ENCODE data around the gene TRAK1. TPM values are rescaled to one million over a fixed set of nuclear protein-coding genes. Genes with fewer than 3 reads are reported as not detected.

TRAK1 gene
- total RNA-seq, 1 donor from 2014 or later: 49.2 TPM

DNA sequence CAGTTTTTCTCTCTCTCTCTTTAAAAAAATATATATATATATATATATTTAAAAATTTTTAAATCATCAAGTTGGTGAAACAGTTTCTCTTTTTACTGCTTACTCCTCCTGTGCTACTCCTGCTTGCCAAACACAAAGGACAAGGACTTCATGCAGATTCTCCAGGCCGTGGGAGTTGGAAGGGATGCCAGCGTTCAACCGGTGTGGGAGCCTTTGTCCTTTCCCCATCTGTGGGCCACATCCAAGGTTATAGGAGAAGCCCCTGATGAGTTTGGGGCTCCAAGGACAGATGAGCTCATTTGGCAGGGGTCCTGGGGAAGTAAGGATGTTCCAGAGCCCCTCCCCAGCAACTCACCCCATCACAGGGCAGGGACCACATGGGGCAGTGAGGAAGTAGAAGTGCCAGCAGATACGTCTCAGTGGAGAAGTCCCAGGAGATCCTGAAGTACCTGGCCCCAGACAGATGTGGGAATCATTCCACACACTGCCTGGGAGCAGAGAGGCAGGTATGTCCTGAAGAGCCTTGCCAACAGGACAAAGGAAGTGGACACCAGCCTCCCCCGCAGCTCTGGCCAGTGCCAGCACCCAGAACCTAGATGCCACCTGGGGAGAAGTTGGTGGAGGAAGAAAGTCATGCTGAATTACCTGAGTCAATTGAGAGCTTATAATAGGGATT is 138.2 kb downstream of the TRAK1 start:
- H3K36me3 Mint-ChIP-seq: peaks cover 7% of the 10 kb centered on the region
- peaks cover 4% of the 10 kb centered on the region for H3K27me3 Mint-ChIP-seq
- no peaks in the 10 kb centered on the region for H3K9me3 Mint-ChIP-seq
- DNase-seq (ENCODE audit: extremely low spot score, unreplicated experiment): no peak
- H3K4me1 Mint-ChIP-seq (ENCODE audit: unreplicated experiment): no peaks in the 10 kb centered on the region
- TF ChIP-seq, protein P1, sequence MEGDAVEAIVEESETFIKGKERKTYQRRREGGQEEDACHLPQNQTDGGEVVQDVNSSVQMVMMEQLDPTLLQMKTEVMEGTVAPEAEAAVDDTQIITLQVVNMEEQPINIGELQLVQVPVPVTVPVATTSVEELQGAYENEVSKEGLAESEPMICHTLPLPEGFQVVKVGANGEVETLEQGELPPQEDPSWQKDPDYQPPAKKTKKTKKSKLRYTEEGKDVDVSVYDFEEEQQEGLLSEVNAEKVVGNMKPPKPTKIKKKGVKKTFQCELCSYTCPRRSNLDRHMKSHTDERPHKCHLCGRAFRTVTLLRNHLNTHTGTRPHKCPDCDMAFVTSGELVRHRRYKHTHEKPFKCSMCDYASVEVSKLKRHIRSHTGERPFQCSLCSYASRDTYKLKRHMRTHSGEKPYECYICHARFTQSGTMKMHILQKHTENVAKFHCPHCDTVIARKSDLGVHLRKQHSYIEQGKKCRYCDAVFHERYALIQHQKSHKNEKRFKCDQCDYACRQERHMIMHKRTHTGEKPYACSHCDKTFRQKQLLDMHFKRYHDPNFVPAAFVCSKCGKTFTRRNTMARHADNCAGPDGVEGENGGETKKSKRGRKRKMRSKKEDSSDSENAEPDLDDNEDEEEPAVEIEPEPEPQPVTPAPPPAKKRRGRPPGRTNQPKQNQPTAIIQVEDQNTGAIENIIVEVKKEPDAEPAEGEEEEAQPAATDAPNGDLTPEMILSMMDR (conservative IDR thresholded peaks at IDR 0.05): no peak
- H3K4me3 Mint-ChIP-seq: no peak overlapping the region
- no peak overlapping the region for H3K27ac Mint-ChIP-seq

- Mint-ChIP-seq H3K36me3 (peaks cover 5% of the 10 kb centered on the region), H3K9me3 (no peaks in the 10 kb centered on the region), H3K4me1 (ENCODE audit: unreplicated experiment) (no peaks in the 10 kb centered on the region), H3K27me3 (peaks cover 11% of the 10 kb centered on the region), H3K27ac (no peak overlapping the region), H3K4me3 (no peak overlapping the region)
- no peak for DNase-seq (ENCODE audit: extremely low spot score, unreplicated experiment)
- TF ChIP-seq, protein P1 (conservative IDR thresholded peaks at IDR 0.05): peak; percentile 76
Observed at GRCh38 chr3:42229942-42230688, 139.0 kb downstream of the TRAK1 start.

- DNase-seq (ENCODE audit: extremely low spot score, unreplicated experiment): no peak
- Mint-ChIP-seq H3K27ac (no peak overlapping the region), H3K27me3 (peaks cover 16% of the 10 kb centered on the region), H3K36me3 (no peaks in the 10 kb centered on the region), H3K4me1 (ENCODE audit: unreplicated experiment) (no peaks in the 10 kb centered on the region), H3K9me3 (no peaks in the 10 kb centered on the region), H3K4me3 (no peak overlapping the region)
- TF ChIP-seq, protein P1 (conservative IDR thresholded peaks at IDR 0.05): no peak
Observed at GRCh38 chr3:42230860-42231259, 139.7 kb downstream of the TRAK1 start.

DNA sequence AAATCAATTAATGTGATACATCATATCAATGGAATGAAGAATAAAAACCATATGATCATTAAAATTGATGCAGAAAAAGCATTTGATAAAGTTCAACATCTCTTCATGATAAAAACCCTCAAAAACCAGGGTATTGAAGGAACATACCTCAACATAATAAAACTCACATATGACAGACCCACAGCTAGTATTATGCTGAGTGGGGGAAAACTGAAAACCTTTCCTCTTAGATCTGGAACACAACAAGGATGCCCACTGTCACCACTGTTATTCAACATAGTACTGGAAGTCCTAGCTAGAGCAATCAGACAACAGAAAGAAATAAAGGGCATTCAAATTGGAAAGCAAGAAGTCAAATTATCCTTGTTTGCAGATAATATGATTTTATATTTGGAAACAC is 144.4 kb downstream of the TRAK1 start:
- no peaks in the 10 kb centered on the region for H3K36me3 Mint-ChIP-seq
- H3K4me3 Mint-ChIP-seq: no peak overlapping the region
- no peak for DNase-seq (ENCODE audit: extremely low spot score, unreplicated experiment)
- no peaks in the 10 kb centered on the region for H3K4me1 Mint-ChIP-seq (ENCODE audit: unreplicated experiment)
- peaks cover 22% of the 10 kb centered on the region for H3K27me3 Mint-ChIP-seq
- H3K9me3 Mint-ChIP-seq: no peaks in the 10 kb centered on the region
- TF ChIP-seq, protein P1 (conservative IDR thresholded peaks at IDR 0.05): no peak
- H3K27ac Mint-ChIP-seq: no peak overlapping the region

DNA sequence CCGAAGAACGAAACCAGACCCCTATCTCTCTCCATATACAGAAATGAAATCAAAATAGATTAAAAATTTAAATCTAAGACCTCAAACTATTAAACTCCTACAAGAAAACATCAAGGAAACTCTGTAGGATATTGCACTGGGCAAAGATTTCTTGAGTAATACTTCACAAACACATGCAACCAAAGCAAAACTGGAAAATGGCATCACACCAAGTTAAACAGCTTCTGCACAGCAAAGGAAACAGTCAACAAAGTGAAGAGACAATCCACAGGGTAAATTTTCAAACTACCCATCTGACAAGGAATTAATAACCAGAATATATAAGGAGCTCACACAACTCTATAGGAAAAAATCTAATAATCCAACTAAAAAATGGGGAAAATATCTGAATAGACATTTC is 145.5 kb downstream of the TRAK1 start:
- Mint-ChIP-seq H3K27me3 (peaks cover 22% of the 10 kb centered on the region), H3K4me1 (ENCODE audit: unreplicated experiment) (no peaks in the 10 kb centered on the region), H3K4me3 (no peak overlapping the region), H3K36me3 (no peaks in the 10 kb centered on the region), H3K27ac (no peak overlapping the region), H3K9me3 (no peaks in the 10 kb centered on the region)
- no peak for DNase-seq (ENCODE audit: extremely low spot score, unreplicated experiment)
- TF ChIP-seq, protein P1 (conservative IDR thresholded peaks at IDR 0.05): no peak

All from type B pancreatic cell (in vitro differentiated cells).